Activated gamma-delta T cell treated with Interleukin-2 at 50 U/mL for 16 hours (primary cell): ENCODE measurements around the gene MBD6.

Experiments used
- DNase-seq: peaks from one replicate; pipeline ENCODE4 v3.0.0-alpha.2; 2020

Gene MBD6

GRCh38 chr12:57579011-57579410, 56.4 kb downstream of the MBD6 start:
- no peak for DNase-seq
